ENCODE results near the gene PFKL.

The PFKL gene

GRCh38 chr21:44365251-44365966 is 65.6 kb downstream of the PFKL start:
- Histone ChIP-seq H3K9me2 (replicated peaks; ENCODE audit: insufficient read depth, low read length) (no peaks in the 10 kb centered on the region), H3K9ac (ENCODE audit: low read length) (no peak overlapping the region), H3K27ac (ENCODE audit: low read length) (no peak overlapping the region), H3K36me3 (replicated peaks; ENCODE audit: insufficient read depth, low read length) (no peaks in the 10 kb centered on the region), H2AFZ (ENCODE audit: low read length) (no peak overlapping the region), H3K4me3 (ENCODE audit: low read length) (no peak overlapping the region), H3K4me2 (ENCODE audit: low read depth, low read length) (no peak overlapping the region), H4K20me1 (ENCODE audit: insufficient read depth, low read length) (no peaks in the 10 kb centered on the region), H3K9me3 (replicated peaks; ENCODE audit: insufficient read depth, low read length) (no peaks in the 10 kb centered on the region), H3K4me1 (ENCODE audit: low read length) (no peaks in the 10 kb centered on the region), H3K27me3 (replicated peaks; ENCODE audit: insufficient read depth, low read length) (peaks cover 95% of the 10 kb centered on the region), H3F3A (ENCODE audit: insufficient read depth, low read length) (no peaks in the 10 kb centered on the region), H3K79me2 (ENCODE audit: low read length) (no peaks in the 10 kb centered on the region)
- DNase-seq: no peak
- TF ChIP-seq EZH2 (optimal IDR thresholded peaks at IDR 0.05; ENCODE audit: low read depth, low read length): no peak
- TF ChIP-seq EZH2phosphoT487 (IDR thresholded peaks at IDR 0.05; ENCODE audit: low read length): no peak
- no peak for TF ChIP-seq CTCF (IDR thresholded peaks at IDR 0.05; ENCODE audit: low read length)

- DNase-seq: no peak
- H3K9me3 ChIP-seq (replicated peaks; ENCODE audit: insufficient read depth, low read length): no peaks in the 10 kb centered on the region
- H3K9me2 ChIP-seq (replicated peaks; ENCODE audit: insufficient read depth, low read length): no peaks in the 10 kb centered on the region
- peaks cover 95% of the 10 kb centered on the region for H3K27me3 ChIP-seq (replicated peaks; ENCODE audit: insufficient read depth, low read length)
- no peaks in the 10 kb centered on the region for H3K79me2 ChIP-seq (ENCODE audit: low read length)
- no peaks in the 10 kb centered on the region for H3K4me1 ChIP-seq (ENCODE audit: low read length)
- H3K4me2 ChIP-seq (ENCODE audit: low read depth, low read length): no peak overlapping the region
- no peak overlapping the region for H3K9ac ChIP-seq (ENCODE audit: low read length)
- no peaks in the 10 kb centered on the region for H3K36me3 ChIP-seq (replicated peaks; ENCODE audit: insufficient read depth, low read length)
- H3F3A ChIP-seq (ENCODE audit: insufficient read depth, low read length): no peaks in the 10 kb centered on the region
- H3K27ac ChIP-seq (ENCODE audit: low read length): no peak overlapping the region
- H3K4me3 ChIP-seq (ENCODE audit: low read length): no peak overlapping the region
- H4K20me1 ChIP-seq (ENCODE audit: insufficient read depth, low read length): no peaks in the 10 kb centered on the region
- no peak overlapping the region for H2AFZ ChIP-seq (ENCODE audit: low read length)
- no peak for TF ChIP-seq EZH2 (optimal IDR thresholded peaks at IDR 0.05; ENCODE audit: low read depth, low read length)
- no peak for TF ChIP-seq CTCF (IDR thresholded peaks at IDR 0.05; ENCODE audit: low read length)
- no peak for TF ChIP-seq EZH2phosphoT487 (IDR thresholded peaks at IDR 0.05; ENCODE audit: low read length)
These were observed 66.2 kb downstream of the PFKL start for GRCh38 chr21:44365967-44366585.

DNA sequence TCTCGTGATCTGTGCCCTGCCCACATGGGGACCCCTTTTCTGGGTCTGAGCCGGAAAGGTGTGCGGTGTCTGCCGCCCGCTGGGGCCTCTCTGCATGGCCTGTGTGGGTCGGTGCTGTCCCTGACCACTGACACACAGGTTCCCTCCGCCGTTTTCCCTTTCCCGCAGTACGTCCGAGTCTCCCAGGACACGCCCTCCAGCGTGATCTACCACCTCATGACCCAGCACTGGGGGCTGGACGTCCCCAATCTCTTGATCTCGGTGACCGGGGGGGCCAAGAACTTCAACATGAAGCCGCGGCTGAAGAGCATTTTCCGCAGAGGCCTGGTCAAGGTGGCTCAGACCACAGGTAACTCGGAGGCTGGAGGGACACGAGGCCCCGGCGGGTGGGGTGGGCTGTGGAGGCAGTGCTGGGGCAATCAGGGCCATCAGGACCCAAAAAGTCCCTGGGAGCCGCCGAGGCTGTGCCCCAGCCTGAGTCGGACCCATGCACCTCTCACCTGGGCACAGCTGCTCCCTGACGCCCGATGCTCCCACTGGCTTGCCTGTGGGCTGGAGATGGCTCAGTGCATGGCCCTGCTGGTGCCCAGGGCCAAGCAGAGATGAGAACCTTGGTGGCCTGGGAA is 66.8 kb downstream of the PFKL start:
- no peak overlapping the region for H3K9ac ChIP-seq (ENCODE audit: low read length)
- no peak for DNase-seq
- no peaks in the 10 kb centered on the region for H3K9me3 ChIP-seq (replicated peaks; ENCODE audit: insufficient read depth, low read length)
- no peak for TF ChIP-seq EZH2phosphoT487 (IDR thresholded peaks at IDR 0.05; ENCODE audit: low read length)
- no peak for TF ChIP-seq CTCF (IDR thresholded peaks at IDR 0.05; ENCODE audit: low read length)
- no peak for TF ChIP-seq EZH2 (optimal IDR thresholded peaks at IDR 0.05; ENCODE audit: low read depth, low read length)
- no peak overlapping the region for H3K27ac ChIP-seq (ENCODE audit: low read length)
- H3K9me2 ChIP-seq (replicated peaks; ENCODE audit: insufficient read depth, low read length): no peaks in the 10 kb centered on the region
- no peaks in the 10 kb centered on the region for H3K4me1 ChIP-seq (ENCODE audit: low read length)
- H3F3A ChIP-seq (ENCODE audit: insufficient read depth, low read length): no peaks in the 10 kb centered on the region
- peaks cover 94% of the 10 kb centered on the region for H3K27me3 ChIP-seq (replicated peaks; ENCODE audit: insufficient read depth, low read length)
- H3K4me2 ChIP-seq (ENCODE audit: low read depth, low read length): no peak overlapping the region
- H3K79me2 ChIP-seq (ENCODE audit: low read length): no peaks in the 10 kb centered on the region
- H4K20me1 ChIP-seq (ENCODE audit: insufficient read depth, low read length): no peaks in the 10 kb centered on the region
- no peaks in the 10 kb centered on the region for H3K36me3 ChIP-seq (replicated peaks; ENCODE audit: insufficient read depth, low read length)
- no peak overlapping the region for H2AFZ ChIP-seq (ENCODE audit: low read length)
- no peak overlapping the region for H3K4me3 ChIP-seq (ENCODE audit: low read length)

Data from MM.1S (cell line).